NCI-H146 treated with DMSO at 0.1 percent for 48 hours (cell line): Measurements from ENCODE around the gene COL16A1.
"Not testable (repeated sequence)": the region's sequence is repeated elsewhere in the genome, so short reads cannot be mapped to it uniquely, and the experiment has no call there.

Source experiments
- DNase-seq: peaks from one replicate; lab custom pipeline; 2025; ENCODE audit not compliant: unreplicated experiment; lab: John Stamatoyannopoulos, UW

Gene COL16A1

GRCh38 chr1:31707059-31707600, 3.3 kb upstream of the COL16A1 start:
- DNase-seq, result not testable (repeated sequence)

DNA sequence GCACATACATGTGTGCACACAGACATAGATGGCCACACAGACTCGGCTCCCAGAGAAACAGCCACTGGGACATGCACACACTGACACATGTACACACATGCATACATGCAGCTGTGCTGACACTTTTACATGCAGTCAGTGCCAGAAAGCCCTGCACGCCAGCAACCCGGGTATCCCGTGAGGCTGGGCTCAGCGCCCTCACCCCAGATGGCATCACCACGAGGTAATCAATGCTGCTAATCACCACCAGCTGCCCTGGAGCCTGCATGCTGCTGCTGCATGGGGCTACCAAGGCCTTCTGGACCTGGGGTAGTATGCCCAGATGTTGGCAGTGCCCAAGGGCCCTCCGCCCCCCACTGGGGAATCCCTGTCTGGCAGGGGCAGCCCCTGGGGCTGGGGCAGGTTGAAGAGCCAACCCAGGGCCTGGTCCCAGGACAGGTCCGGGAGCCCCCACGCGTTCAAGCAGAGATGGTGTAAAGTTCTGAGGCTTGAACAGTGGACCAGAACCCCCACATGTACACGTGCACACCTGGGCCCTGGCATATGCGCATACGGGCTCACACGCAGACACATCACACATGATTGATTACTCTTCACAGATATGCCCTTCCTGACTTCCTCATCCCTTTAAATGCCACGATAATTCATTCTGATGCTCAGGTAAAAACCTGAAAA, 2.7 kb upstream of the COL16A1 start:
- no peak for DNase-seq

DNA sequence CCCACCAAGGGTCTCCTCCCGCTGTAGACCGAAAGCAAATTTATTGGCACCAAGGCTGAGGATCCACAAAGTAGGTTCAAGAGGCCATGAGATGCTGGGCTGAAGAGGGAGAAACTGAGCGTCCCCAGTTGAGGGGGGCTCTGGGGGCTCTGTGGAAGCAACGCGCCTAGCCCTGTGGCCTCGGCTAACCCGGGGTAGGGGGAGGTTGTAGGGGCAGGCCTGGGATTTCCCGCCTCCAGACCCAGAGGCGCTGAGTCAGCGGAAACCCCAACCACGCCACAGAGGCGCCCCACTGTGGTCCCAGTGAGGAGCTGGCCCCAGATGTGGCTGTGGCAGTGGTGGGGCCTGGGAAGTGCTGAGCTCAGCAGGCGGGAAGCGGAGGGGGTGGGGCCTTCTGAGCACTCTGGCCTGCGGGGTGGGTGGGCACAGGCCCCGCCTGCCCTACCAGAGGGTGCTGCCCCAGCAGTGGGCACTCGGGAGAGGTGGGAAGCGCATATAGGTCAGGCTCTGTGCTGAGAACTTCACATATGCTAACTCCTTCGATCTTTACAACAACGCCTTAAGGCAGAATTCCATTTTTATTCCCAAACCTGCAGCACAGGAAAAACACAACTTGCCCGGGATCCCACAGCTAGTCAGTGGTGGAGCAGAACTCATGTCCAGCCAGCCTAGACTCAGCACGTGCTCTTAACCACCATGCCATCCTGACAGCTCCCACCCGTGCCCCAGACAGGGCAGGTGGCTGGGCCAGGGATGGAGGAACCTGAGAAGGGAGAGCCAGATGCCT, 1.5 kb upstream of the COL16A1 start:
- no peak for DNase-seq

DNA sequence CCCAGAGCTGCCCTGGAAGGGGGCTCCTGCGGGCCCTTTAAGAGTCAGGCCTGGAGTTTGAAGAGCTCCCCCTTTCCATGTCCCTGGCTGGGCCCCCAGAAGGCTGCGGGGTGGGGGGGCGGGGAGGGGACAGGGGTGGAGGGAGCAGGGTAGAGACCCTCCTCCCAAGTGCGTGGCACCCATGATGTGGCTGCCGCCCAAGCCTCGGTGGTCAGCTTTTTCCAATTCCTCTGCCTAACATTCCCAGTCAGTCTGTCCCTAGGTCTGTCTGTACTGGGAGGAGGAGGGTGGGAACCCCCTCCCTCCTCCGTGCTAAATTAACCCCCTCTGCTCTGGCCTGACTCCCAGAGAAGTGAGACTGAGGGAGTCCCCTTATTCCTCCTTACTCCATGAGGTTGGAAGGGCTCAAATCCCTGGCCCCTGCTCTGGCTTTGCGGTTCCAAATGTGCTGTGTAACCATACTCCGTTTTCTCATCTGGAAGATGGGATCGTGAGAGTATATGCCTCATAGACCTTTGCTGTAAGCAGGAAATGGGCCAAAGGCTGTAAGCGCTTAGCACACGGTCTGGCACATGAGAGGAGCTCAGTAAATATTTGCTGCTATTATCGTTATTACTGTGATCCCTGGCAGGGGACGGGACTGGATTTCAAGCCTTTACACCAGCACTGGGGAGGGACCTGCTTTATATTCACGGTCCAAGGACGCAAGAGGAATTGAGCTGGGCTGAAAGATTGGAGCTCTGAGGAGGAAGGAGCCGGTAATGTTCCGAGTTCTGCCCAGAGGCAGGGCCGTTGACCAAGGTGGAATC, 658 bp upstream of the COL16A1 start:
- DNase-seq, result no peak

GRCh38 chr1:31702836-31703404, 897 bp downstream of the COL16A1 start:
- no peak for DNase-seq

- DNase-seq, result no peak
Observed at GRCh38 chr1:31701091-31701736, 2.6 kb downstream of the COL16A1 start.

- DNase-seq, result no peak
Observed at GRCh38 chr1:31700468-31701090, 3.2 kb downstream of the COL16A1 start.

DNA sequence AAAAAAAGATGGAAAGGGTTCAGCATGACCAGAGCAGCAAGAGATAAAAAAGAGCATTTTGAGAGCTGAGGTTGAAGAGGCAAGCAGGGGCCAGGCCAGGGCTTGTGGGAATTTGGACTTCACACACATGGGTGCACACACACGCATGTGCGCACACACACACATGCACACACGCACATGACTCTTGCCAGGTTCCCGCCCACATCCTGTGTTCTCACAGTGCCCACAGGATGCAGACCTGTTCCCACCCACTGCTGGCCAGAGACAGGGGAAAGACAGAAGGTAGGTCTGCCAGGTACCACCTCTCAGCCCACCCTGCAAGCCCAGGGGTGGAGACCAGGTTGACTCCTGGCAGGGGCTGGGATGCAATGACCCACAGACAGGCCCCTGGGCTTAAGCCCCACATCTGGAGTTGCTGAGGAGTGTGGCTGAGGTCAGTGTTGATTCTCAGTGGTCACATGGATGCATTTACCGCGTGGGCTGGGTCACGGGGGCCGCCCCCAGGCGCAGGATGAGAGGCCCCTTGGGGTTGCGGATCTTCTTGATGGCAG, 4.4 kb downstream of the COL16A1 start:
- DNase-seq, result no peak

DNA sequence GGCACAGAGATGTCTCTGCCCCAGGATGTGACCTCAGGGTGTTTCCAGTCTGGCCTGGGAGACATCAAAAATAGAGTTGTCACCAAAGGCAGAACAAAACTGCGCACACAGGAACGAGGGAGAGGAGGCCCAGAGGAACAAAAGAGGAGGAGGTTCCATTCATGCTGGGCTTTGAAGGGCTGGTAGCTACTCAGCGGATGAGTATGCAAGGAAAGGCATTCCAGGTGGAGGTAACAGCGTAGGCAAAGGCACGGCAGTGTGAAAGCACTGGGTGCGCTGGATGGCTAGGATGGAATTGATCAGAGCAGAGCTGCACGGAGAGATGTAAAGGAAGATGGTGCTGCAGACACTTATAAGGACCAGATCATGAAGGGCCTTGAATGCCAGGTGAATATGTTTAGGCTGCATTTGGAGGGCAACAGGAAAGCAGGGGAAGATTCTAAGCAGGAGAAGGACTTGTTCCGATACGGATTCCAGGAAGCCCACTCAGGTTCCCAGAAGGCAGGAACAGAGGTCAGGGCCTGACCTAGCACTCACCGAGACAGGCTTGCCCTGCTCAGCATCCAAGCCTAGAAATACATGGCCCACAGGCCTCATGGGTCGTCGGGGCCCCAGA, 6.3 kb downstream of the COL16A1 start:
- DNase-seq, result no peak

DNA sequence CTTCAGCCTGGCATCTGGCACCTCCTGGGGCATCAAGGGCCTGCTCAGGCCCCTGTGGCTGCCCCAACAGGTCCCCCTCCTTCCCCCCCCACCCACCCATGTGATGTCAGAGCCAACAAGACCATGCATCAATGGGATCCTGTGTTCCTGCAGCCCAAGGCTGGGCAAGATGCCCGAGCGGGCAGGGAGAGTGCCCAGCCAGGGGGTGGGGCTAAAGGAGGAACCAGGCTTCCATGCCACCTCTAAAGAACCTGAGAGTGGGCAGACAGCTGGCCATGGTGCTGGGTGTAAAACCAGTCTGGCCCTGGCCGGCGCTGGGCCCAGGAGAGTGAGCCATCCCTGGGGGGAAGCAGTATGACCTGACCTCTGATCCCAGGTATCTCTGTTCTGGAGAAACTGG, 7.6 kb downstream of the COL16A1 start:
- DNase-seq, result no peak

DNA sequence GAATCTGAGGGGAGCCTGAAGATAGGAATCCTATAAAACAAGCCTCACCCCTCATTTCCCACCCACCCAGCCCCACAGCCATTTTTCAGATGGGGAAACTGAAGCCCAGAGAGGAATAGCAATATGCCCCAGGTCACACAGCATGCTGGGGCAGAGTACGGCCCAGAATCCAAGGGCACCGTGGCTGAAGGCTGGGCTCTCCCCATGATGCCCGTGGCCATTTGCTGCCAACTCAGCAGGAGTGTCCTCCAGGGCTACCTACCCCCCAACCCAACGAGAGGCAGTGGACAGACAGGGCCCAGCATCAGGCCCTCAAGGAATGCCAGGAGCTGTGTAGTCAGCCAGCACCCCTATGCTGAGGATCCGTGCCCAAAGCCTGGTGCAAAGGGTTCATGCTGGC, 8.5 kb downstream of the COL16A1 start:
- DNase-seq, result no peak

- no peak for DNase-seq
Observed at GRCh38 chr1:31694964-31695313, 8.9 kb downstream of the COL16A1 start.

- DNase-seq, result no peak
Observed at GRCh38 chr1:31694069-31694963, 9.5 kb downstream of the COL16A1 start.

- DNase-seq, result no peak
Observed at GRCh38 chr1:31693231-31693630, 10.6 kb downstream of the COL16A1 start.

GRCh38 chr1:31691951-31692350, 11.9 kb downstream of the COL16A1 start:
- no peak for DNase-seq

- DNase-seq, result no peak
Observed at GRCh38 chr1:31691446-31691845, 12.4 kb downstream of the COL16A1 start.

DNA sequence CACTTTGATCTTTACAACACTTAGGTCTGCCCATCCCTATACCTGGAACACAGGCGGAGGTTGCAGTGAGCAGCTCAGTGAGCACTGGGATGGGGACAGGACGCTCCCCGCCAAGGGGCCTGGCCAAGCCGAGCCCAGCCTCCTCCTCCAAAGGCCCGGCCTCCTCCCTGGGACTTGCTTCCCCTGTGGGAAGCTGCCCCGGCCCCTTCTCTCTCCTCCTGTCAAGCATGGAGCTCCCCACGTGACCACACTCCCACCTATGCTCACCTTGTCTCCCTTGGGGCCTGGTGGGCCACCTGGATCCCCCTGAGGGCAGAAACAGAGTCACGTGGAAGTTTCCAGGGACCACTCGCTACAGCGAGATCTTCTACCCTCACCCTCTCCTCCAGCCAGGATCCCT, 12.9 kb downstream of the COL16A1 start:
- DNase-seq, result no peak

- DNase-seq, result no peak
Observed at GRCh38 chr1:31689854-31690253, 14.0 kb downstream of the COL16A1 start.

DNA sequence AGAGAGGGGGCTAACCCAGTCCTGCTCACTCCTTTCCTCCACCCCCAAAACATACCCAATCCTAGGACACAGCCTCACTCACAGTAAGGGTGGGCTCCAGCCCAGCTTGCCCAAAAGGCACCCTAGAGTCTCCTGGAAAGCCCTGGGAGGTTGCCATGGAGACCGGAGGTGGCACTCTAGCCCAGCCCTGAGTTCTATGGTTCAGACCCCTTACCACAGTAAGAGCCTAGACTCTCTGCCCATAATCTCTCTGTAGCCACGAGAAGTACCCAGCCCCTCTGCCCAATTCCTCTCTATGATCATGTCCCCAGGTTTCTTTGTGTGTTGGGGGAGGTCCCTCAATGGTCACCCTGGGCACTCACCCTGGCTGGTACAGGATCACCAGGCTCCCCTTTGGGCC, 14.4 kb downstream of the COL16A1 start:
- no peak for DNase-seq
